LNCAP (cell line): ENCODE results near the gene FRMD4A.

ENCODE experiments used
- TF ChIP-seq, protein P1 (sequence below): fragments of 450-650 bp; IDR thresholded peaks from 2 replicates; pipeline ENCODE4 v1.5.1; 2017; ENCODE audit warnings: mild to moderate bottlenecking

Gene FRMD4A

DNA sequence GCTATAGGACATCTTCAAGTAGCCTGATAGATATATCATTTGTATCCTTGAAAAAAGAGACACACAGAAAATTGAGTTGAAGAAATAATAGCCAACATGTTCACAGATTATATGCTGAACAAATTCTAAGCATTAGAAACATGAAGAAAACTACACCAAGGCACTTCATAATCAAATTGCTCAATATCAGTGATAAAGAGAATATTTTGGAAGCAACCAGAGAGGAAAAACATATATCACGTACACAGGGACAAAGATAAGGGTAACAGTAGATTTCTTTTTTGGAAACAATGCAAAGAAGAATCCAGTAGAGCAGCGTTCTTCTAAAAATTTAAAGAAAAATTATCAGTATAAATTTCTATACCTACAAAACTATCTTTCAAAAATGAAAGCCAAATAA lies 6.0 kb upstream of the FRMD4A start:
- TF ChIP-seq, protein P1, sequence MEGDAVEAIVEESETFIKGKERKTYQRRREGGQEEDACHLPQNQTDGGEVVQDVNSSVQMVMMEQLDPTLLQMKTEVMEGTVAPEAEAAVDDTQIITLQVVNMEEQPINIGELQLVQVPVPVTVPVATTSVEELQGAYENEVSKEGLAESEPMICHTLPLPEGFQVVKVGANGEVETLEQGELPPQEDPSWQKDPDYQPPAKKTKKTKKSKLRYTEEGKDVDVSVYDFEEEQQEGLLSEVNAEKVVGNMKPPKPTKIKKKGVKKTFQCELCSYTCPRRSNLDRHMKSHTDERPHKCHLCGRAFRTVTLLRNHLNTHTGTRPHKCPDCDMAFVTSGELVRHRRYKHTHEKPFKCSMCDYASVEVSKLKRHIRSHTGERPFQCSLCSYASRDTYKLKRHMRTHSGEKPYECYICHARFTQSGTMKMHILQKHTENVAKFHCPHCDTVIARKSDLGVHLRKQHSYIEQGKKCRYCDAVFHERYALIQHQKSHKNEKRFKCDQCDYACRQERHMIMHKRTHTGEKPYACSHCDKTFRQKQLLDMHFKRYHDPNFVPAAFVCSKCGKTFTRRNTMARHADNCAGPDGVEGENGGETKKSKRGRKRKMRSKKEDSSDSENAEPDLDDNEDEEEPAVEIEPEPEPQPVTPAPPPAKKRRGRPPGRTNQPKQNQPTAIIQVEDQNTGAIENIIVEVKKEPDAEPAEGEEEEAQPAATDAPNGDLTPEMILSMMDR: no peak

- TF ChIP-seq, protein P1: no peak
Observed at GRCh38 chr10:14334771-14335170, 4.0 kb upstream of the FRMD4A start.

DNA sequence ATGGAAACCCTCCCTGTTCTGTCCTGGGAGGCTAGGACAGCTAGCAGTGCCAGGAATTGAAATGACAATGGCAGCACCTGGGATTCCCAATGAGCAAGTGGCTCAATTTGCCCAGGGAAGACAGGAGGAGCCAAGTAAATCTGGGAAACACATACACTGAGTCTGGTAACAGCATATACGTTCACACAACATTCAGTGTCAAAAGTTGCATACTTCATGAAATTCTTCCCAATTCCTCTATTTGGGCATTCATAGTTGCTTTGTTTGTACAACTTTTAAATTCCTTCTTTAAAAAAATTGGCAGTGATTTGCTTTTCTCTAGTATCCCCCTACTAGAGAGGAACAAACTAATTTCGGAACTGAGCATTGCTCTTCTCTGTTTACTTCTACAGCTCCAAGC lies 2.9 kb upstream of the FRMD4A start:
- TF ChIP-seq, protein P1: no peak

DNA sequence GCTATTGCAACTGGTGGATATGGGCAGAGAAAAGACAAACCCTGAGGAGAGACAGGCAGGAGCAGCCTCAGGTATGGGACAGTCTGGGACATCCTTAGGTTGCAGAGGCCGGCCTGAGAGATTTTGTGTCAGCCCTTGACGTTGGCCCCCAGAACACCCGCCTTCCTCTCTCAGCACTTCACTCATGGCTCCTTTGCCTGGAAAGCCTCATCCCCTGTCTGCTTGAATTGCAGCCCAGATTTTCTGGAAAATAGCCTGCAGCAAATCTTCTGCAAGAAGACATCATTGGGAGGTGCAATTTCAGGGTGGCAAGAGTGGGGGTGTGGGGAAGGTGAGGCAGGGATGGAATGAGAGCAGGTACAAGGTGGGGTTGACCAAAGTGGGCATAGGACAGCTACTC lies 2.2 kb upstream of the FRMD4A start:
- TF ChIP-seq, protein P1: no peak

- TF ChIP-seq, protein P1: no peak
Observed at GRCh38 chr10:14329746-14330173, 964 bp downstream of the FRMD4A start.

DNA sequence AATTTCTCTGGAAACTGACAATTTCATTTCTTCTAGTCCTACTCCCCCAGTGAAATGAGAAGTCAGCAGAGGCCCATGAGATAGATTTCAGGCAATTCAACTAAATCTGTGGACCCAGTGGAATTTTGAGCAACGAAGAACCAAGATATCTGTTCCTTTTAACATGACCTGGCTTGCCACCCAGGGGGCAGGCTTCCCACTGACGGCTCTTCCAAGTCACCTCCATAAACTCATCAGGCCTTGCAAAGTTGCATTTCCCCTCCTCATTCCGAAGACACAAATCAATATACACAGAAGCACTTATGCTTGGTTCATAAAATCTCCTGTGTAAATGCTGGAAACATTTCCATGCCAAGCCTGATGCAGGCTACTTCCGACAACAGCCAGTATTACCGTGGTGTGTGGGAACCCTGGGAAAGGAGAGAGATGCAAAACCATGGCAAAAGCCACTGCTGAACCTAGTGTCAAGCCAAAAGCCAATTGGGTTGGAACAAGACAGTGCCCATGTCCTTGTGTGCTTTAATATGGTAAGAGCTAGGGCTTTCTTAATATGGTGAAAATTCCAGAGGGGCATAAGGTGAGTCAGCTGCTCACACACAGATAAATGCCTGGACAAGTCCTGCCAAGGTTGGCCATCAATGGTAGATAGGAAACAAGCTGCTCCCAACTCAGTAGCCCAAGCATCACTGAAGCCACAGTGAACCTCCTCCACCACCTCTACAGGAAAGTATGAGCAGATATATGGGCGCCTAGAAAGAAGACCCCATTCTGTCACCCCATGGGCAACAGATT lies 1.6 kb downstream of the FRMD4A start:
- TF ChIP-seq, protein P1: no peak

- TF ChIP-seq, protein P1: no peak
Observed at GRCh38 chr10:14327527-14327926, 3.2 kb downstream of the FRMD4A start.
